ENCODE data around the gene CLIP2. TPM values are rescaled to one million over a fixed set of nuclear protein-coding genes. Genes with fewer than 3 reads are reported as not detected.

Gene CLIP2
- total and polyA plus RNA-seq, 2 of the 8 experiments (the other 6 are each of a cell fraction or from before 2014, with no cell fraction given) = 8.3 to 41.5 TPM

DNA sequence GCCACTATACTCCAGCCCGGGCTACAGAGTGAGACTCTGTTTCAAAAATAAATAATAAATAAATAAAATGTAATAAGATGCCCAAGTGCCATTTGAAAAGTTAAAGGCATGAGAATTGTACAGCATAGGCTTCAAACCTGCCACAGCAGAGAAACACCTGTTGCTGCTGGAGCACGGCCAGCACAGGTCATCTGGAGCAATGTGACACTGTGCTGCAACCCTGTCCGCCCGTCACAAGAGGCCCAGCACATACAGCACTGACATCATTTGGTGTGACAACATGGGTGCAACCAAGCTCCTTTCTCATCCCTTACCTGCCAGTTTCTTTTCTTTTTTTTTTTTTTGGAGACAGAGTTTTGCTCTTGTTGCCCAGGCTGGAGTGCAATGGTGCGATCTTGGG lies 36.3 kb upstream of the CLIP2 start:
- H4K5ac ChIP-seq (ENCODE audit: insufficient read length, low read depth, low read length) = no peak overlapping the region
- no peak overlapping the region for H2BK15ac ChIP-seq (ENCODE audit: low read length)
- H3K9ac ChIP-seq (replicated peaks in 1 of 4; ENCODE audit: extremely low read depth in 1 of 4, low read depth in 3 of 4, low read length in 3 of 4) = no peak overlapping the region
- CTCF ChIA-PET (ENCODE audit: partially characterized antibody) = interaction anchor here (0.9 to 1.4 kb wide), 6 partner anchors 11 to 152 kb away, joined by 3 to 6 read pairs (median 4); no protein-coding TSS in a partner anchor
- no peak overlapping the region for H3K56ac ChIP-seq (replicated peaks; ENCODE audit: insufficient read length, low read depth, low read length)
- H3K27me3 ChIP-seq (replicated peaks in 1 of 4; ENCODE audit: control insufficient read depth in 3 of 4, extremely low read depth in 1 of 4, insufficient read depth in 3 of 4, low read length in 3 of 4) = no peaks in the 10 kb centered on the region
- H3K36me3 ChIP-seq (ENCODE audit: control insufficient read depth in 2 of 4, insufficient read depth in 4 of 4, low read length in 3 of 4) = peaks cover 20 to 42% (median 30%) of the 10 kb centered on the region in 4 experiments
- peaks cover 3% of the 10 kb centered on the region for H3K23me2 ChIP-seq (ENCODE audit: low read depth, low read length)
- H2BK120ac ChIP-seq (replicated peaks; ENCODE audit: low read depth, low read length) = no peak overlapping the region
- H3K23ac ChIP-seq (ENCODE audit: insufficient read length) = no peak overlapping the region
- 98% methylated on average over 5 of the region's 5 CpGs; no CpG with 5 or more reads in 1 of the 2 experiments for WGBS, 2 experiments (ENCODE audit: extremely low coverage in 1 of 2, insufficient coverage in 1 of 2, insufficient read length in 1 of 2, insufficient replicate concordance in 2 of 2, low coverage in 1 of 2, low lambda C conversion rate in 2 of 2, missing lambda C conversion rate in 1 of 2)
- peaks cover 2% of the 10 kb centered on the region; the same call in 1 of the 2 replicates for H3K79me1 ChIP-seq (ENCODE audit: low read depth, low read length)
- no peak overlapping the region for H2AK5ac ChIP-seq (ENCODE audit: low read depth, low read length)
- no peak overlapping the region for H3K18ac ChIP-seq (ENCODE audit: extremely low read depth, low read length)
- H3K79me2 ChIP-seq (ENCODE audit: control insufficient read depth in 1 of 2, insufficient read depth in 2 of 2, low read length in 2 of 2) = peaks cover 3 to 26% of the 10 kb centered on the region in 2 experiments; a peak in 3 of 4 replicates
- no peaks in the 10 kb centered on the region for H3K9me3 ChIP-seq (ENCODE audit: insufficient read depth in 2 of 2, low read depth in 1 of 2, low read length in 1 of 2)
- no peak overlapping the region for H4K8ac ChIP-seq (ENCODE audit: extremely low read depth, insufficient read depth, low read length)
- DNase-seq (ENCODE audit: low read depth in 1 of 2, low spot score in 2 of 2) = no peak
- no peak overlapping the region for H2BK12ac ChIP-seq (ENCODE audit: low read depth, low read length)
- H3K4me2 ChIP-seq (ENCODE audit: insufficient read depth in 1 of 2, low read depth in 2 of 2, low read length in 2 of 2) = peak overlapping the region; percentile 63 to 84; a peak in 3 of 4 replicates
- no peak overlapping the region for H2AFZ ChIP-seq (ENCODE audit: low read length)
- no peak overlapping the region for H3K27ac ChIP-seq (ENCODE audit: low read depth, low read length)
- H4K20me1 ChIP-seq (replicated peaks in 1 of 2; ENCODE audit: control insufficient read depth in 1 of 2, insufficient read depth in 2 of 2, low read length in 2 of 2) = peaks cover 0 to 6% of the 10 kb centered on the region in 2 experiments
- POLR2A ChIA-PET (ENCODE audit: partially characterized antibody) = interaction anchor here (0.7 to 1.9 kb wide), 5 partner anchors 11 to 50 kb away, joined by 3 to 7 read pairs (median 3); no protein-coding TSS in a partner anchor
- no peak for FAIRE-seq
- H2BK5ac ChIP-seq (ENCODE audit: low read depth, low read length) = no peak overlapping the region
- no peak overlapping the region for H3K4ac ChIP-seq (replicated peaks; ENCODE audit: insufficient read length, low read depth, low read length)
- H2BK20ac ChIP-seq (ENCODE audit: low read length) = no peak overlapping the region
- no peak overlapping the region for H4K91ac ChIP-seq (replicated peaks; ENCODE audit: insufficient read length, low read length)
- H3K4me1 ChIP-seq (replicated peaks in 1 of 4; ENCODE audit: control insufficient read depth in 3 of 4, insufficient read depth in 4 of 4, low read length in 3 of 4) = peaks cover 0 to 5% (median 3%) of the 10 kb centered on the region in 4 experiments; a peak in 4 of 7 replicates
- H3K14ac ChIP-seq (ENCODE audit: insufficient read length) = no peak overlapping the region
- H3K4me3 ChIP-seq (ENCODE audit: extremely low read depth in 1 of 4, insufficient read depth in 2 of 4, low read depth in 3 of 4, low read length in 4 of 4) = peak overlapping the region in 2 of 4 experiments; percentile 79 to 84; a peak in 3 of 8 replicates
- TF ChIP-seq SP4 (IDR thresholded peaks at IDR 0.05; ENCODE audit: low read length) = no peak
- TF ChIP-seq CTBP2 (IDR thresholded peaks at IDR 0.05; ENCODE audit: borderline replicate concordance, insufficient read depth, insufficient read length, low read length) = no peak
- TF ChIP-seq EZH2 (IDR thresholded peaks at IDR 0.05; ENCODE audit: low read depth, low read length, severe bottlenecking) = no peak
- TF ChIP-seq EP300 (IDR thresholded peaks at IDR 0.05; ENCODE audit: borderline replicate concordance in 1 of 2, low read depth in 2 of 2, low read length in 2 of 2) = no peak
- no peak for TF ChIP-seq SIN3A (conservative IDR thresholded peaks at IDR 0.05 in 1 of 2, IDR thresholded peaks at IDR 0.05 in 1 of 2; ENCODE audit: low read depth in 1 of 2, low read length in 2 of 2)
- TF ChIP-seq BCL11A (IDR thresholded peaks at IDR 0.05; ENCODE audit: low read depth in 2 of 2, low read length in 2 of 2) = no peak
- no peak for TF ChIP-seq KDM4A (IDR thresholded peaks at IDR 0.05; ENCODE audit: low read depth, low read length, severe bottlenecking)
- TF ChIP-seq POU5F1 (IDR thresholded peaks at IDR 0.05; ENCODE audit: low read depth, low read length) = no peak
- no peak for TF ChIP-seq HDAC6 (IDR thresholded peaks at IDR 0.05; ENCODE audit: low read depth, low read length)
- no peak for TF ChIP-seq TCF12 (IDR thresholded peaks at IDR 0.05; ENCODE audit: low read depth, low read length)
- no peak for TF ChIP-seq KDM1A (IDR thresholded peaks at IDR 0.05; ENCODE audit: borderline replicate concordance, low read length)
- no peak for TF ChIP-seq RFX5 (IDR thresholded peaks at IDR 0.05; ENCODE audit: borderline replicate concordance, low read depth, low read length)
- TF ChIP-seq CEBPB (IDR thresholded peaks at IDR 0.05; ENCODE audit: low read depth, low read length) = no peak
